Lower leg skin (tissue), 3 donors: ENCODE results near the gene PEX6.

Experiments used
- CTCF ChIP-seq, 3 donors: fragments of 450-650 bp; IDR thresholded peaks; one replicate each; pipeline ENCODE4 v1.5.1; 2016; ENCODE audit warnings: antibody characterized with exemption in 3 of 3, mild to moderate bottlenecking in 3 of 3, moderate library complexity in 2 of 3
- POLR2A ChIP-seq, 2 donors: fragments of 450-650 bp; IDR thresholded peaks; one replicate each; pipeline ENCODE4 v1.6.1; 2016 to 2017; ENCODE audit warnings: antibody characterized with exemption in 2 of 2, mild to moderate bottlenecking in 1 of 2, moderate library complexity in 1 of 2

DNA sequence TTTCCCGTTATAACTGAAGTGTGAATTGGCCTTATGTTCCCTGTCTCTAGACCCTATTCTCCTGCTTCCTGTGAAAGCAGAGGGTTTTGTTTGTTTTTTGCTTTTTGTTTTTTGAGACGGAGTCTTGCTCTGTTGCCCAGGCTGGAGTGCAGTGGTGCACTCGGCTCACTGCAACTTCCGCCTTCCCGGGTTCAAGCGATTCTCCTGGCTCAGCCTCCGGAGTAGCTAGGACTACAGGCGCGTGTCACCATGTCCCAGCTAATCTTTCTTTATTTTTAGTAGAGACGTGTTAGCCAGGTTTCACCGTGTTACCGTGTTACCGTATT is 19.1 kb downstream of the PEX6 start:
- no peak for TF ChIP-seq CTCF (IDR thresholded peaks at IDR 0.05)
- TF ChIP-seq POLR2A (IDR thresholded peaks at IDR 0.05), result no peak
